ENCODE results near the gene LTBP1.

The LTBP1 gene

GRCh38 chr2:33236482-33237385 lies 290.0 kb downstream of the LTBP1 start:
- DNase-seq, result no peak

GRCh38 chr2:33238111-33238510 lies 291.4 kb downstream of the LTBP1 start:
- no peak for DNase-seq

- no peak for DNase-seq
Measured at GRCh38 chr2:33240178-33240577, 293.4 kb downstream of the LTBP1 start.

- no peak for DNase-seq
Measured at GRCh38 chr2:33241072-33241471, 294.3 kb downstream of the LTBP1 start.

- no peak for DNase-seq
Measured at GRCh38 chr2:33241581-33241980, 294.8 kb downstream of the LTBP1 start.

GRCh38 chr2:33242845-33243244 lies 296.1 kb downstream of the LTBP1 start:
- DNase-seq, result no peak

GRCh38 chr2:33246432-33246831 lies 299.7 kb downstream of the LTBP1 start:
- no peak for DNase-seq

- DNase-seq, result no peak
Measured at GRCh38 chr2:33247365-33247764, 300.6 kb downstream of the LTBP1 start.

GRCh38 chr2:33250417-33251029 lies 303.8 kb downstream of the LTBP1 start:
- no peak for DNase-seq

- no peak for DNase-seq
Measured at GRCh38 chr2:33256162-33256755, 309.5 kb downstream of the LTBP1 start.

- no peak for DNase-seq
Measured at GRCh38 chr2:33258387-33258786, 311.6 kb downstream of the LTBP1 start.

- DNase-seq, result no peak
Measured at GRCh38 chr2:33262097-33262496, 315.3 kb downstream of the LTBP1 start.

GRCh38 chr2:33264766-33265165 lies 318.0 kb downstream of the LTBP1 start:
- DNase-seq, result no peak

- no peak for DNase-seq
Measured at GRCh38 chr2:33265584-33266338, 319.0 kb downstream of the LTBP1 start.

GRCh38 chr2:33266467-33266866 lies 319.7 kb downstream of the LTBP1 start:
- DNase-seq, result no peak

GRCh38 chr2:33267043-33267442 lies 320.3 kb downstream of the LTBP1 start:
- DNase-seq, result no peak

GRCh38 chr2:33267756-33268155 lies 321.0 kb downstream of the LTBP1 start:
- DNase-seq, result no peak

- DNase-seq, result no peak
Measured at GRCh38 chr2:33268246-33268831, 321.6 kb downstream of the LTBP1 start.

GRCh38 chr2:33272001-33272400 lies 325.2 kb downstream of the LTBP1 start:
- DNase-seq, result no peak

GRCh38 chr2:33273479-33273878 lies 326.7 kb downstream of the LTBP1 start:
- no peak for DNase-seq

GRCh38 chr2:33274524-33274923 lies 327.8 kb downstream of the LTBP1 start:
- no peak for DNase-seq

GRCh38 chr2:33275689-33276444 lies 329.1 kb downstream of the LTBP1 start:
- no peak for DNase-seq

All from NCI-H1436 (cell line).